K562 (cell line): ENCODE data around the gene SLC39A7. TPM values are rescaled to one million over a fixed set of nuclear protein-coding genes. Genes with fewer than 3 reads are reported as not detected.

Experiments
- POLR3G ChIP-seq: IDR thresholded peaks from 2 replicates; pipeline ENCODE4 v1.6.1; 2011; ENCODE audit not compliant: insufficient read length, insufficient replicate concordance; ENCODE audit errors: extremely low read depth
- RERE ChIP-seq: sonication (generic); formaldehyde crosslinking; IDR thresholded peaks from 2 replicates; pipeline ENCODE4 v1.8.0; 2023; ENCODE audit warnings: missing genetic modification reagents, mild to moderate bottlenecking, borderline replicate concordance
- polyA plus RNA-seq, 8 experiments: library from polyadenylated mRNA; depleted of rRNA in 4 of 8; stranded (reverse) in 5 of 8; unstranded in 3 of 8; fragments of >200 nt; fragmentation: Nextera tagmentation in 2 of 8; fragmentation: Illumina TruSeq in 1 of 8; extraction: Ambion mirVana in 2 of 8; extraction: Trizol in 1 of 8; gene quantifications; 2 replicates each; pipeline versions ENCODE4 v1.2.1 to v1.2.3, GENCODE V29; 2011 to 2014; ENCODE audit warnings: inconsistent platforms in 1 of 8, missing spikeins in 1 of 8
- total RNA-seq, 7 experiments: library from RNA; depleted of rRNA in 6 of 7; stranded (reverse); fragments of >200 nt in 6 of 7; fragmentation: Illumina TruSeq in 2 of 7; extraction: Trizol in 2 of 7; gene quantifications; 2 replicates each; pipeline versions ENCODE4 v1.2.1 to v1.2.3, GENCODE V29; 2011 to 2021; ENCODE audit warnings: low replicate concordance in 1 of 7

The SLC39A7 gene
- total and polyA plus RNA-seq, 9 of the 15 experiments (the other 6 are each of a cell fraction or from before 2014, with no cell fraction given) = 21.7 to 169 (median 121) TPM

- TF ChIP-seq RERE (CRISPR knock-in tag) (no peak), POLR3G (no peak)
Measured at GRCh38 chr6:33192105-33192646, 8.5 kb upstream of the SLC39A7 start, which contains the start of gene COL11A2 (continued).
